Heart left ventricle (tissue), 16 donors: ENCODE data around the gene DIS3L2. TPM values are rescaled to one million over a fixed set of nuclear protein-coding genes. Genes with fewer than 3 reads are reported as not detected.

Experiments used
- ATAC-seq, 4 donors: fragments of 200-7000 bp; cut with Tn5 transposase; one replicate each; pipeline ENCODE4 v1.9.1; 2020 to 2022; ENCODE audit warnings: moderate library complexity in 4 of 4, mild to moderate bottlenecking in 3 of 4, moderate number of reproducible peaks in 1 of 4
- DNase-seq, 5 donors: peaks; one replicate each; pipeline ENCODE4 v3.0.0-alpha.2; 2020
- H3K27ac ChIP-seq, 12 donors: fragments of 200-600 bp; sonication (generic) in 4 of 12; one replicate each; pipeline versions ENCODE4 v1.5.0 to v1.8.0; 2016 to 2022; ENCODE audit warnings: mild to moderate bottlenecking in 2 of 12
- H3K27me3 ChIP-seq, 9 donors: fragments of 200-600 bp; sonication (generic) in 2 of 9; one replicate each; pipeline versions ENCODE4 v1.5.1 to v1.8.0; 2016 to 2022; ENCODE audit warnings: mild to moderate bottlenecking in 3 of 9
- H3K36me3 ChIP-seq, 9 donors: fragments of 200-600 bp; sonication (generic) in 2 of 9; one replicate each; pipeline versions ENCODE4 v1.5.0 to v1.8.0; 2018 to 2022; ENCODE audit warnings: mild to moderate bottlenecking in 2 of 9
- H3K4me1 ChIP-seq, 12 donors: fragments of 200-600 bp; sonication (generic) in 4 of 12; one replicate each; pipeline versions ENCODE4 v1.5.0 to v1.8.0; 2016 to 2022; ENCODE audit warnings: mild to moderate bottlenecking in 3 of 12
- H3K4me3 ChIP-seq, 12 donors: fragments of 200-600 bp; sonication (generic) in 4 of 12; one replicate each; pipeline versions ENCODE4 v1.5.0 to v1.8.0; 2017 to 2022; ENCODE audit warnings: mild to moderate bottlenecking in 9 of 12, moderate library complexity in 4 of 12
- H3K9me3 ChIP-seq, 12 donors: fragments of 200-600 bp; sonication (generic) in 4 of 12; one replicate each; pipeline versions ENCODE4 v1.5.0 to v1.8.0; 2016 to 2022; ENCODE audit warnings: mild to moderate bottlenecking in 1 of 12
- CTCF ChIP-seq, 12 donors: fragments of 200-600 bp; sonication (generic) in 4 of 12; IDR thresholded peaks; one replicate each; pipeline versions ENCODE4 v1.5.0 to v1.8.0; 2018 to 2022; ENCODE audit warnings: antibody characterized with exemption in 12 of 12, mild to moderate bottlenecking in 5 of 12
- POLR2A ChIP-seq, 2 donors: fragments of 450-650 bp; IDR thresholded peaks; one replicate each; pipeline ENCODE4 v1.6.1; 2017; ENCODE audit warnings: antibody characterized with exemption in 2 of 2, mild to moderate bottlenecking in 2 of 2, moderate library complexity in 2 of 2
- WGBS, 4 donors: extraction: QIAGEN DNeasy Blood & Tissue Kit in 2 of 4; methylation state at CpG; one replicate each; pipeline versions ENCODE4 v1.1.5 to v1.1.7; 2013 to 2018; 5-methylcytosine and 5-hydroxymethylcytosine counted together
- intact Hi-C, 10 donors: fragments of 100-400 bp; cut with DNase I; formaldehyde crosslinking; loops; one replicate each; pipeline versions ENCODE4 v1.11.1 to v1.14.2; 2022
- long read RNA-seq, 3 donors: library from polyadenylated mRNA; unstranded; transcript quantifications; one replicate each; pipeline ENCODE4 v2.0.0, GENCODE V29; 2020 to 2021
- polyA plus RNA-seq, 2 donors: library from polyadenylated mRNA; stranded (reverse); fragments of 200-250 nt; gene quantifications; one replicate each; pipeline ENCODE4 v1.2.3, GENCODE V29; 2013
- total RNA-seq, 9 donors: library from RNA; depleted of rRNA in 2 of 9; stranded (reverse); fragments of >200 nt in 2 of 9; fragmentation: NEBNext Ultra II Directional in 3 of 9; extraction: Animal tissue kit (Norgen Biotek cat#: 25700) in 3 of 9; gene quantifications; one replicate each; pipeline versions ENCODE4 v1.1.0 to v1.2.4, GENCODE V29; 2016 to 2023
- donor health status: ischemic (EF 13 %, LVEDD 7.1; RV severe dilation, severe dysfunction).
- donor health status: healthy with polysubstance abuse.
- donor health status: DM: no; HTN: yes; CAD: no.
- donor health status: DM: no; HTN: no; CAD: no.
- donor health status: ischemic (EF 25% LVEDD 6.9; RV normal size, moderate dysfunction).
- donor health status: ischemic (EF 25% LVEDD 5.7; RV mildly dilated, moderate dysfunction).
- donor health status: healthy.
- donor health status: DM: yes; HTN: yes; CAD: no.
- donor health status: ischemic (EF 35%, LVEDD 5.7; RV mildly dilated, moderate dysfunction).
- donor health status: nonischemic (EF 11% LVEDD 7.7; RV severe dilation, severe dysfunction).
- donor health status: DM: yes; HTN: yes; CAD: no.
- donor health status: PGD.
- donor health status: ischemic (EF 29% LVEDD 5.4; RV normal size, mild dysfunction).
- donor health status: nonischemic (EF 23%, LVEDD 6.1; RV moderate dilation, normal function).

DIS3L2 gene, protein sequence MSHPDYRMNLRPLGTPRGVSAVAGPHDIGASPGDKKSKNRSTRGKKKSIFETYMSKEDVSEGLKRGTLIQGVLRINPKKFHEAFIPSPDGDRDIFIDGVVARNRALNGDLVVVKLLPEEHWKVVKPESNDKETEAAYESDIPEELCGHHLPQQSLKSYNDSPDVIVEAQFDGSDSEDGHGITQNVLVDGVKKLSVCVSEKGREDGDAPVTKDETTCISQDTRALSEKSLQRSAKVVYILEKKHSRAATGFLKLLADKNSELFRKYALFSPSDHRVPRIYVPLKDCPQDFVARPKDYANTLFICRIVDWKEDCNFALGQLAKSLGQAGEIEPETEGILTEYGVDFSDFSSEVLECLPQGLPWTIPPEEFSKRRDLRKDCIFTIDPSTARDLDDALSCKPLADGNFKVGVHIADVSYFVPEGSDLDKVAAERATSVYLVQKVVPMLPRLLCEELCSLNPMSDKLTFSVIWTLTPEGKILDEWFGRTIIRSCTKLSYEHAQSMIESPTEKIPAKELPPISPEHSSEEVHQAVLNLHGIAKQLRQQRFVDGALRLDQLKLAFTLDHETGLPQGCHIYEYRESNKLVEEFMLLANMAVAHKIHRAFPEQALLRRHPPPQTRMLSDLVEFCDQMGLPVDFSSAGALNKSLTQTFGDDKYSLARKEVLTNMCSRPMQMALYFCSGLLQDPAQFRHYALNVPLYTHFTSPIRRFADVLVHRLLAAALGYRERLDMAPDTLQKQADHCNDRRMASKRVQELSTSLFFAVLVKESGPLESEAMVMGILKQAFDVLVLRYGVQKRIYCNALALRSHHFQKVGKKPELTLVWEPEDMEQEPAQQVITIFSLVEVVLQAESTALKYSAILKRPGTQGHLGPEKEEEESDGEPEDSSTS
- total RNA-seq: 10 to 100 TPM; 14.9 to 27.3 (median 22.4) TPM
- polyA plus RNA-seq: 10 to 100 TPM; 12.4 to 12.9 TPM
- long read RNA-seq, donor 1, partial matches to known transcripts: 5 of 11 reads
- long read RNA-seq, donor 1, other reads (novel, unspliced or antisense): 4 of 11 reads
- long read RNA-seq, donor 2, transcript DIS3L2-202 (21 exons, 3,501 nt): major isoform, 5 of 17 reads
- long read RNA-seq, donor 2, partial matches to known transcripts: 8 of 17 reads
- long read RNA-seq, donor 2, other reads (novel, unspliced or antisense): 2 of 17 reads
- long read RNA-seq, donor 3, partial matches to known transcripts: 7 of 13 reads
- long read RNA-seq, donor 3, other reads (novel, unspliced or antisense): 4 of 13 reads

DNA sequence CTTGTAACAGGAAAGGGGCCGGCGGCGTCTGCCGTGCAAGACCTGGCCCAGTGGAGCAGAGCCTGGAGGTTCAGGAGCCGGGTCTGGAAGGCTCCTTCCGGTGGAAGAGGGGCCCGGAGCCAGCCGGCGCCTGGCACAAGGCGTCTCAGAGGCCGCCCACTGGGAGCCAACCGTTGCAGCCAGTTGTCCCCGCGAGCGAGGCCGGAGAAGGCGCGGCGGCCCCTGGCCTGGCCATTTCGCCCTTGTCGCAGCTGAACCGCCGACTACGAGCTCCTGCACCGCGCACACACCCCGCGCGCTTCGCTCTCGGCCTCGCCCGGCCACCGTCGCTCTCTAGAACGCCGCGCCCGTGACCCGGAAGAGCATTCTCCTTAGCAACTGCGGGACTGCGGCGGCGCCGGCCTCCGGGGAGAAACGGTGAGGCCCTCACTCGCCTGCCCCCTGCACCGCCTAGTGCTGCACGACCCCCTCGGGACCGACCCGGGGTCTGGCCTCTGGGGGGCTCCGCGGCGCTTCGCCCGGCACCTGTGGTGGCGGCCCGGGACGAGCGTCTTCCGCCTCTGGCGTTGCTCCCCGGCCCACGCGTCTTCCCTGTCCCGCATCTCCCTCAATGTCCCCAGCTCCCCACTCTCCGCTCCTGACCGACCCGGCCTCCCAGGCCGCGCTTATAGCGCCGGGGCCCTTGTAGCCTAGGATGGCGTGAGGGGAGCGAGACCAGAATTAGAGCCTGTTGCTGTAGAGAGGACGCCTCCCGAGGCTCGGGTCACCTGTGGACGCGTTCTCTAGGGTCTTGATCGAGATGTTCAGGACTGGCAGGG, at the start of gene DIS3L2:
DIS3L2 (plus strand) TSS at position 365 of the 818 bp plus-strand sequence. CDS start 53,215 bp downstream, outside the sequence.
- peak within 1 kb of the TSS; percentile 81 to 92 (median 89) for H3K27ac ChIP-seq
- intact Hi-C loops: no loop called here

GRCh38 chr2:231914077-231914690, 47.3 kb upstream of the DIS3L2 start:
- no peak for TF ChIP-seq POLR2A (IDR thresholded peaks at IDR 0.05)
- TF ChIP-seq CTCF (IDR thresholded peaks at IDR 0.05): no peak
- Histone ChIP-seq H3K27ac (no peak overlapping the region), H3K9me3 (no peaks in the 10 kb centered on the region), H3K36me3 (no peaks in the 10 kb centered on the region), H3K4me1 (peaks cover 0 to 7% (median 0%) of the 10 kb centered on the region in 12 donors), H3K27me3 (peaks cover 0 to 4% (median 0%) of the 10 kb centered on the region in 9 donors), H3K4me3 (no peak overlapping the region)
- intact Hi-C loops: no loop called here
- WGBS, 4 donors: 84 to 95% (median 93%) methylated on average over 10 to 14 of the region's 14 CpGs
- DNase-seq: peak in 2 of 5 donors; percentile 5 to 40
- no peak for ATAC-seq

More for the DNA sequence above, at the start of gene DIS3L2:
- peak; percentile 85 to 90 (median 87) for DNase-seq
- no peak for TF ChIP-seq CTCF (IDR thresholded peaks at IDR 0.05)
- peak in 1 of 2 donors; percentile 56 for TF ChIP-seq POLR2A (IDR thresholded peaks at IDR 0.05)
- H3K9me3 ChIP-seq: no peaks in the 10 kb centered on the region
- WGBS, 4 donors: 0 to 1% (median 0%) methylated on average over 48 to 83 of the region's 83 CpGs
- no peaks in the 10 kb centered on the region for H3K27me3 ChIP-seq
- no peaks in the 10 kb centered on the region for H3K36me3 ChIP-seq
- peak within 1 kb of the TSS; percentile 50 to 98 (median 80) for H3K4me3 ChIP-seq
- peaks cover 0 to 30% (median 18%) of the 10 kb centered on the region in 12 donors for H3K4me1 ChIP-seq
- peak; percentile 93 to 99 (median 98) for ATAC-seq

- peaks cover 0 to 7% (median 0%) of the 10 kb centered on the region in 12 donors for H3K4me1 ChIP-seq
- H3K4me3 ChIP-seq: no peak overlapping the region
- WGBS, 4 donors: 14 to 21% (median 18%) methylated on average over 8 to 10 of the region's 10 CpGs
- H3K27me3 ChIP-seq: peaks cover 0 to 10% (median 4%) of the 10 kb centered on the region in 9 donors
- ATAC-seq: peak in 3 of 4 donors; percentile 47 to 68 (median 51)
- no peak for TF ChIP-seq CTCF (IDR thresholded peaks at IDR 0.05)
- no peak for TF ChIP-seq POLR2A (IDR thresholded peaks at IDR 0.05)
- DNase-seq: peak in 2 of 5 donors; percentile 56 to 59
- no peaks in the 10 kb centered on the region for H3K9me3 ChIP-seq
- intact Hi-C loops: no loop called here
- H3K36me3 ChIP-seq: no peaks in the 10 kb centered on the region
- H3K27ac ChIP-seq: no peak overlapping the region
These were observed 44.0 kb upstream of the DIS3L2 start for GRCh38 chr2:231917280-231918066.
